Activated T-helper 17 cell treated with anti-CD3 and anti-CD28 coated beads, Interleukin-2, amount 50 U/mL, for 72 hours (primary cell): ENCODE data around the gene BICC1. TPM values are rescaled to one million over a fixed set of nuclear protein-coding genes. Genes with fewer than 3 reads are reported as not detected.

Source experiments
- ATAC-seq: fragments of 150-1000 bp; cut with Tn5 transposase; replicated peaks from 2 replicates; pipeline ENCODE4 v1.10.0; 2021; ENCODE audit warnings: mild to moderate bottlenecking, moderate library complexity
- H3K27ac Mint-ChIP-seq: one replicate; pipeline ENCODE4 v1.8.0; 2022; ENCODE audit warnings: mixed read lengths
- H3K27me3 Mint-ChIP-seq: one replicate; pipeline ENCODE4 v1.8.0; 2022; ENCODE audit warnings: mixed read lengths
- H3K36me3 Mint-ChIP-seq: one replicate; pipeline ENCODE4 v1.8.0; 2022; ENCODE audit warnings: low read depth, mild to moderate bottlenecking, mixed read lengths
- H3K4me1 Mint-ChIP-seq: one replicate; pipeline ENCODE4 v1.8.0; 2022; ENCODE audit warnings: mixed read lengths
- H3K4me3 Mint-ChIP-seq: one replicate; pipeline ENCODE4 v1.8.0; 2022; ENCODE audit warnings: mild to moderate bottlenecking, mixed read lengths
- H3K9me3 Mint-ChIP-seq: one replicate; pipeline ENCODE4 v1.8.0; 2022; ENCODE audit warnings: mixed read lengths
- total RNA-seq, 2 donors: library from RNA; stranded (reverse); gene quantifications; one replicate each; pipeline ENCODE4 v1.2.3, GENCODE V29; 2022

Gene BICC1
- total RNA-seq, 2 donors from 2014 or later, result 0.05 to 0.28 TPM

DNA sequence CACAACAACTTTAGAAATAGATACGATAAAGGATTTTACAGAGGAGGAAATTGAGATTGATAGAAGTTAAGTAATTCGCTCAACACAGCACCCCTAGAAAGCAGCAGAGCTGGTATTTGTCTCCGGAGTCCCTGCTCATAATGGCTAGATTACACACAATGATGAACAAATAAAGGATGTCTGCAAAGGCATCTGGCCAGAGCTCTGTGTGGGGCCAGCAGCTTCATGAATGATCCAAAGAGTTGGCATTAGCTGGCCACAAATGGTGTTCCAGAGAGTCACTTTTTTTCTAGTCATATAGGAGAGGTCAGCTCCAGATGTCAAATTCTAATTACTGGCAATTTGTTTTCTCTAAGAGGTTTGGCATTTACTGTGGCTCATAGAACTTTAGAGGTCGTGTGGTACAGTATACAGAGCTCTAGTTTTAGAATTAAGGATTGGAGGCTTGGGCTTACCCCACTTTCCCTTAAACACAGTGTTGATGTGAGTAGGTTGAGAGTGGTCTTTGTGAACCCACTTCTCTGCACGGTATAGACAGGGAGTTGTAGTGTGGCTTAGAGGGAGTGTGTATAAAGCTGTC lies 186.2 kb downstream of the BICC1 start:
- peaks cover 4% of the 10 kb centered on the region for H3K27me3 Mint-ChIP-seq
- ATAC-seq, result no peak
- H3K4me1 Mint-ChIP-seq, result no peaks in the 10 kb centered on the region
- no peak overlapping the region for H3K27ac Mint-ChIP-seq
- no peak overlapping the region for H3K4me3 Mint-ChIP-seq
- peaks cover 4% of the 10 kb centered on the region for H3K9me3 Mint-ChIP-seq
- H3K36me3 Mint-ChIP-seq, result no peaks in the 10 kb centered on the region

DNA sequence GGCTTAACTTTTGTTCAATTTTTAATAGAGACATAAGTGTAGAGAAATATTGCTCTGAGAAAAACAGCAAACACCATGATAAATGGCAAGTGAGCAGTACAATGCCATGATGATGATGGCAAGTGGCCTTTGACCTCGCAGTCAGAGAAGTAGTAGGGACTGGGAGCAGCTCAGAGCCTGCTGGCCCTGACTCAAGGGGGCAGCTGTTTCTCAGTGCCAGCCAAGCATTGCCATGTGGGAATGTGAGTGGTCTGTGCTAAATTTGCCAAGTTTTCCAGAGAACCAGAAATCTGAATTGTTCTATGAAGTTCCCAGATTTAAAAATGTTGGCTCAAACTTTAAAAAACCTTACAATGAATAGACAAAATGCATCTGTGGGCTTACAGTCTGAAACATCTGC lies 187.9 kb downstream of the BICC1 start:
- Mint-ChIP-seq H3K36me3 (no peaks in the 10 kb centered on the region), H3K27me3 (peaks cover 4% of the 10 kb centered on the region), H3K4me1 (no peaks in the 10 kb centered on the region), H3K9me3 (no peaks in the 10 kb centered on the region), H3K27ac (no peak overlapping the region), H3K4me3 (no peak overlapping the region)
- no peak for ATAC-seq

DNA sequence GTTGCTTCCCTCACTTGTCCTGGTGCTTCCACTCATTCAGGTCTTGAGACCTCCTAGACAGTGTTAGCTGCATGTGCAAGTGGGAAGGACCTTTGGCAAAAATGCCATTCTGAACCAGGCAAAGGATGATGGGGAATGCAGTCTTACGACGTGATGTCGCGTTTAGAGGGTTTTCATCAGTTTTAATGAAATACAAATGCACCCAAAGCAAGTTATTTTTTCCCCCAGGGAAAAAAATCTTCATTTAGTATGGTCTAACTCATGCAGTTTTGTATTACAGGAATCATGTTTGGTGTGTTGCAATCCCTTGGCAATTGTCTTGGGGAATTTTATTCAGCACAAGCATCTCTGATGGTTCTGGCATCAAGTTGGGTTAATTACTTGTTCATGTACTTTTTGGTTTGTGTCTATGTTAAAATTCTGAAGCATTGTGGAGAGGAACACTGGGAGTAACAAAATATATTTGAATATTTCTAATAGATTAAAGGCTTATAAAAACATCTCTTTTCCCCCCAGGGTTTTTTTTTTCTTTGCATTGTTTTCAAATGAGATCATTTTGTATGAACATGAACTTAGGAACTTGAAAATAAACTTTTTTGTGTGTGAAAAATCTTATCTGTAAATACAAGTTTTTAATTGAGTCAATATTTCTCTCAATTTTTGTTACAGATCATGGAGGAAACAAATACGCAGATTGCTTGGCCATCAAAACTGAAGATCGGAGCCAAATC lies 188.9 kb downstream of the BICC1 start:
- Mint-ChIP-seq H3K4me1 (no peaks in the 10 kb centered on the region), H3K27ac (no peak overlapping the region), H3K27me3 (peaks cover 4% of the 10 kb centered on the region), H3K36me3 (no peaks in the 10 kb centered on the region), H3K4me3 (no peak overlapping the region), H3K9me3 (no peaks in the 10 kb centered on the region)
- no peak for ATAC-seq

DNA sequence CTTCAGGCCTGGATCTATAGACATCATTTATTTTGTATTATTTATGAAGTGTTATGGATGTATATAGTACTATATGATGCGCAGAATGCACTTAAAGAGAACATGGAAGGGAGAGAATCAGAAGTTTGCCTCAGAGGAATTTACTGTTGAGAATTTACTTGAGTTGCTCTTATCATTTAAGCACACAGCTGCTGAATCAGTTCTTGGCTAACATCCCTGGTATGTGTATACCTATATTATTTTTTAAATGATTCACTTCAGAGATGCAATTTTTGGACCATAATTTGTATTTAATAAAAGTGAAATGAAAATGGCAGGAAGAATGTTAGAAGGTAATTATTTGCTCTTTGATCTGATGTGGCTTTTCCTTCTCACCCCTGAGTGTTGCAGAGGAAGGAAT lies 191.6 kb downstream of the BICC1 start:
- Mint-ChIP-seq H3K4me1 (no peaks in the 10 kb centered on the region), H3K36me3 (no peaks in the 10 kb centered on the region), H3K9me3 (no peaks in the 10 kb centered on the region), H3K4me3 (no peak overlapping the region), H3K27ac (no peak overlapping the region), H3K27me3 (no peaks in the 10 kb centered on the region)
- no peak for ATAC-seq

DNA sequence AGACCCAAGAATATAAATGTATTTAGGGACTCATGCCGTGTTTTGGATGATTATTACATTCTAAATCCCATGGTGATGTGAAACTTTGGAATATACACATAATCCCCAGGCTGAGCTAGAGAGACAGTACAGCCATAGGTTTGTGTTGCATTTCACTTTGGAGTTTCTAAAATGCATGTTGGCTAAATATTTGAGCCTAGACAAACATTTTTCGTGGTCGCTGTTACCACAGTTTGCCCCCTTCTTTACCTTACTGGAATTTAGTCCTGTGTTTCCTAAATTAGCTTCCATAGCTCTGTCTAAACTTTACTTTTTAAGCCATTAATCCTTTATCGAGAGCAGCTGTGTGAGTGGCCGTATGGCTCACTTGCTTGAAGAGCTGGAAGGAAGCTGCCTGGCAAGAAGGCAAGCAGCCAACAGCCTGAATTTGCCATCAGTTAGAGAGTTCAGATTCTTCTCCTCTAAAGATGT lies 192.0 kb downstream of the BICC1 start:
- H3K9me3 Mint-ChIP-seq, result no peaks in the 10 kb centered on the region
- H3K4me3 Mint-ChIP-seq, result no peak overlapping the region
- no peaks in the 10 kb centered on the region for H3K36me3 Mint-ChIP-seq
- H3K27me3 Mint-ChIP-seq, result no peaks in the 10 kb centered on the region
- no peaks in the 10 kb centered on the region for H3K4me1 Mint-ChIP-seq
- ATAC-seq, result no peak
- no peak overlapping the region for H3K27ac Mint-ChIP-seq

DNA sequence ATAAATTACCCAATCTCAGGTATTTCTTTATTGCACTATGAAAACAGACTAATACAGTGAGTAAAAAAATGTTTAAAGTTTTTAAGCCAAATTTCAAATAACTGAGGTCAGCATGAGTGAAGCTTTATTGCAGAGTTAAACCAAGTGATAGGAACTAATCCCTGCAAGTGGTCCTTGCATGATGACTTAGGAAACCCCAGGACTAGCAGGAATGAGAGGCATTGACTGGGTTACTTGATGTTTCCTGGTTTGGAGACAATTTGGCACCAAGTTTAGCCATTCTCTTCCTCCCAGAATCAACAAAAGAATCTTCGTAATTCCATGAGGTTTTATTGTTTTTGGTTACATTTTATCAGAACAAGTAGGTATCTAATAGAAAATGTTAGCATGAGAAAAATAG lies 194.2 kb downstream of the BICC1 start:
- Mint-ChIP-seq H3K27me3 (no peaks in the 10 kb centered on the region), H3K27ac (no peak overlapping the region), H3K4me1 (no peaks in the 10 kb centered on the region), H3K36me3 (no peaks in the 10 kb centered on the region), H3K9me3 (no peaks in the 10 kb centered on the region), H3K4me3 (no peak overlapping the region)
- no peak for ATAC-seq

DNA sequence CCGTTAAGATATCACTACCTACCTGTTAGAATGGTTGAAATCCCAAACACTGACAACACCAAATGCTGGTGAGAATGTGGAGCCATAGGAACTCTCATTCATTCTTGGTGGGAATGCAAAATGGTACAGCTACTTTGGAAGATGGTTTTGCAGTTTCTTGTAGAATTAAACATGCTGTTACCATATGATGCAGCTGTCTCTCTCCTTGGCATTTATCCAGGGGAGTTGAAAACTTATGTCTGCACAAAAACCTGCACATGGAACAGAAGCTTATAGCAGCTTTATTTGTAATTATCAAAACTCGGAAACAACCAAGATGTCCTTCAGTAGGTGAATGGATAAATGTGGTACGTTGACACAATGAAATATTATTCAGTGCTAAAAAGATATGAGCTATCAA lies 199.5 kb downstream of the BICC1 start:
- no peaks in the 10 kb centered on the region for H3K9me3 Mint-ChIP-seq
- peaks cover 6% of the 10 kb centered on the region for H3K27me3 Mint-ChIP-seq
- H3K4me3 Mint-ChIP-seq, result no peak overlapping the region
- no peaks in the 10 kb centered on the region for H3K4me1 Mint-ChIP-seq
- ATAC-seq, result no peak
- H3K36me3 Mint-ChIP-seq, result no peaks in the 10 kb centered on the region
- no peak overlapping the region for H3K27ac Mint-ChIP-seq

DNA sequence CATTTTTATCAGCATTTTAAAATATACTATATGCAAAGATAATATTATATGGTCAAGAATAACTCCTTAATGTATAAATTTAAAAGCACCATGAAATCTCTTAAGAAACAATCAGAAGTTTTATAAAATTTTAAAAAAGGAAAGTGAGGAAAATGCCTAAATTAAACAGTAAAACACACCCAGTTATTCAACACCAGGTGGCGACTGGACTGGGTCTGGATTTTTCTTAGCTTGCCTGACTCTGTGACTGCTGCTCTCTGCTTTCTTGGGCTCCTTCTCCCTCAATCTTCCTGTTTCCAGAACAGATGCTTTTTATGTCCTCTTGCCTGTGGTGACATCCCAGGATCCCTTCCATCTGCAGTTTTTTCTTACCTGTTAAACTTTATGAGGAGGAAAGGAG lies 200.3 kb downstream of the BICC1 start:
- no peak for ATAC-seq
- Mint-ChIP-seq H3K27ac (no peak overlapping the region), H3K4me3 (no peak overlapping the region), H3K27me3 (peaks cover 6% of the 10 kb centered on the region), H3K9me3 (no peaks in the 10 kb centered on the region), H3K4me1 (no peaks in the 10 kb centered on the region), H3K36me3 (no peaks in the 10 kb centered on the region)

DNA sequence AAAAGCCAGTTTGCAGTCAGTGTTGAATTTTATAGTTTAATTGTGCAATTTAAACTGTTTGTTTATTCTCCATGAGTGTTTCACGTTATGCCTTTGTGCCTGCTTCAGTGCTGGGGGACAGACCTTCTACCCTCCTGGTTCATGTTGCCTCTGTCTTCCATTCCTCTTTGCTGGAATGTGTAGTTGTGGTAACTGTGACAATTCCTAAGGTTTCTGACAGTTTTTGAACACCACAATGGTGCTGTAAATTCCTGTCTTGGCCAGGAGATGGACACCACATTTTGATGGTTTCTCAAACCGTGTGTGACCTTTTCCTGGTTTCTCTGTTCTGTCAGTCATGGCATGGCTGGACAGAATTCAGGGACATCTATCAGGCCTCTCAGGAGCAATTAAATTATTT lies 201.7 kb downstream of the BICC1 start:
- no peak for ATAC-seq
- Mint-ChIP-seq H3K27ac (no peak overlapping the region), H3K9me3 (no peaks in the 10 kb centered on the region), H3K36me3 (no peaks in the 10 kb centered on the region), H3K27me3 (peaks cover 6% of the 10 kb centered on the region), H3K4me1 (no peaks in the 10 kb centered on the region), H3K4me3 (no peak overlapping the region)

DNA sequence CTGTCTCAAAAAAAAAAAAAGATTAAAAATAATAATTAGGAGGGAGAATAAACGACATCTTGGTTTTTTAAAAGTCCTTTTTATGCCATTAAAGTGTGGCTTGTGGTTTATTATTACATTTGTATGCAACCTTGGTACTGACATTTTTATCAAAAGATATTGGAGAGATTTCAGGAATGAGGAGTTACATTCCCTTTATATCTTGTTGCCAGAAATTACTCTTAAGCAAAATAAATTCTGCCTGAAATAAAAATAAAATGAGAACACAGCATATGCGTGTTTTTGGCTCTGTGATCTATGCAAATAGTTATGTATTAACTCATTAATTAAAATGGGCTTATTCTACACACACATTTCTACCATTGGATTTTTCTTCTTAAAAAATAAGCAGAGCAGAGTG lies 202.4 kb downstream of the BICC1 start:
- H3K27ac Mint-ChIP-seq, result no peak overlapping the region
- H3K4me3 Mint-ChIP-seq, result no peak overlapping the region
- H3K36me3 Mint-ChIP-seq, result no peaks in the 10 kb centered on the region

DNA sequence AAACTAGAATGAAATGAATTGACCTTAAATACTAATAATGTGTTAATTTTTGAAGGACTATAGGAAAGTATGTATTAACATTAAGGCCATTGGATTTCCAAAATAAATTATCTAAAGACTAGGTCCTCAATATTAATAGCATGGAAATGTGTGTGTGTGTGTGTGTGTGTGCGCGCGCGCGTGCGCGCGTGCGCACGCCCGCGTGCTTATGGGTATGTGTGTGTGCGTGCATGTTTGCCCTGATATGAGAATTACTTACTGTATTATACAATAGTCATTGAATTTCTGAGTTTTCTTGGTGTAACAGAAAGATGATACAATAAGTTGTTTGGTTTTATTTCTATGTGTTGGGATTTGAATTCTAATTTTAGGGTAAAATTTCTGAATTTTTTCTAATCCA lies 205.9 kb downstream of the BICC1 start:
- no peak overlapping the region for H3K4me3 Mint-ChIP-seq
- H3K36me3 Mint-ChIP-seq, result no peaks in the 10 kb centered on the region
- peaks cover 3% of the 10 kb centered on the region for H3K27me3 Mint-ChIP-seq
- H3K27ac Mint-ChIP-seq, result no peak overlapping the region
- no peaks in the 10 kb centered on the region for H3K4me1 Mint-ChIP-seq
- no peak for ATAC-seq
- no peaks in the 10 kb centered on the region for H3K9me3 Mint-ChIP-seq

More for the DNA sequence above, 202.4 kb downstream of the BICC1 start:
- Mint-ChIP-seq H3K4me1 (no peaks in the 10 kb centered on the region), H3K27me3 (peaks cover 6% of the 10 kb centered on the region), H3K9me3 (no peaks in the 10 kb centered on the region)
- ATAC-seq, result no peak

DNA sequence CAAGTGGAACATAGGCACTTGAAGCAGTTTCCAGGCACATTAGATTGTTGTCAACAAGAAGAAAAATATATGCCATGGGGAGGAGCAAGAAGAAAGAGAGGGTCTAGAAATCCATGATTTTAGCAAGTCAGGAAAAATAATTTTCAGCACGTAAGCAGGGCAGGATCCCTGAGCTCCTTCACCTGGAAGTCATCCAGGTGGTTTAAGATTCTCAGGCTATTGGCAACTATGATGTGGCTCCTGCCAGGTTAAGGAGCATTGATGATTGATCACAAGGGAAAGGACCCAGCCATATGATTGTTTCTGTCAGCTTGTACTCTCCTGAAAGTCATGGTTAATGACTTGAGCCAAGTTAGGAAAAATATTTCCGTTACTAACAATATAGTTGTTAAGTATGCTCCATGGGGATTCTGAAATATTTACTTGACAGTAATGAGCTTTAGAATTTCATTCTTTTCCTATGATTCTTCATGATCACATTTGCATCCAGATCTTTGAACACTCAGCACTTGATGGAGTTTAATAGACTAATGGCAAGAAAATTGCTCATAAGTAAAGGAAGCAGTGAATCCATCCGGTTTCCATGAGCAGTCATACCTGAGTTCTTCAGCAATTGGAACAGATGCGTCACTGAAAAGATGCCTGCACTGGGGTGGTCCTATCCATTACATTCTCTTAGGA lies 209.1 kb downstream of the BICC1 start:
- H3K36me3 Mint-ChIP-seq, result no peaks in the 10 kb centered on the region
- H3K4me1 Mint-ChIP-seq, result no peaks in the 10 kb centered on the region
- no peak for ATAC-seq
- H3K4me3 Mint-ChIP-seq, result no peak overlapping the region
- H3K9me3 Mint-ChIP-seq, result no peaks in the 10 kb centered on the region
- no peak overlapping the region for H3K27ac Mint-ChIP-seq
- H3K27me3 Mint-ChIP-seq, result peaks cover 2% of the 10 kb centered on the region

DNA sequence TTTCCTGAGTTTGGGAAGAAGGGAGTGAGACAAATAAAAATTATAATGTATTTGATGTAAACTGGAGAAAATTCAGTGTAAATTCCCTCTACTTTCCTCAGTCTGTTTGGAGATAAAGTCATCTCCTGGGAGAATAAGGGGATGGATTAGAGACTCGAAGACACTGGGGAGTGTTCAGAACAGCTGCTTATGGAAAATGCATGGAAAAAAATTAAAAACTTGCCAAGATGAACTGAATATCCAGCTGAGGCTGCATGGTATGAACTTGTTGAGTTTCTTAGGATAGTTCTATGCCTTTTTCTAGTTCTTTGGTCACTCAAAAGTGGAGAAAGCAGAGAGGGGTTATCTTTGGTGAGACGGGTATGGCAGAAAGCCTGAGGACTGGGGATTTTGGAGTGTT lies 210.5 kb downstream of the BICC1 start:
- H3K4me3 Mint-ChIP-seq, result no peak overlapping the region
- no peaks in the 10 kb centered on the region for H3K9me3 Mint-ChIP-seq
- H3K27me3 Mint-ChIP-seq, result peaks cover 2% of the 10 kb centered on the region
- no peak for ATAC-seq
- no peak overlapping the region for H3K27ac Mint-ChIP-seq
- H3K36me3 Mint-ChIP-seq, result no peaks in the 10 kb centered on the region
- no peaks in the 10 kb centered on the region for H3K4me1 Mint-ChIP-seq

DNA sequence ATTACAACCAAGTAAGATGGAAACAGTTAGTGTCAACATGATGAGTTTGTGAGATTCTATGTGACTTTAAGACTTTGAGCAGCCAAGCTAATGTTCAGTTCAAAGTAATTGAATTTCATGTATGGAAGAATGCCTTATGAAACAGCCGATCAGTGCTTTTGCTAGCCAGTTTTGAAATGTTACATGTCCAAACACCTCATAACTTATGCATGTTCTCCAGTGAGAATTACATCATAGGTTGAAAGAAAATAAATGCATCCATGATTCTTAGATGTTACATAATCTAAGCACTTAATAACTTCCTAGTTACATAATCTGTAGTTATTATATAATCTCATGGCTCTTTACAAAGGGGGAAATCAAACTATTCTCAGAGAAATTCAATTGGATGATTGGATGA lies 211.3 kb downstream of the BICC1 start:
- Mint-ChIP-seq H3K27me3 (peaks cover 2% of the 10 kb centered on the region), H3K4me3 (no peak overlapping the region), H3K36me3 (no peaks in the 10 kb centered on the region), H3K9me3 (no peaks in the 10 kb centered on the region), H3K27ac (no peak overlapping the region), H3K4me1 (no peaks in the 10 kb centered on the region)
- ATAC-seq, result no peak

DNA sequence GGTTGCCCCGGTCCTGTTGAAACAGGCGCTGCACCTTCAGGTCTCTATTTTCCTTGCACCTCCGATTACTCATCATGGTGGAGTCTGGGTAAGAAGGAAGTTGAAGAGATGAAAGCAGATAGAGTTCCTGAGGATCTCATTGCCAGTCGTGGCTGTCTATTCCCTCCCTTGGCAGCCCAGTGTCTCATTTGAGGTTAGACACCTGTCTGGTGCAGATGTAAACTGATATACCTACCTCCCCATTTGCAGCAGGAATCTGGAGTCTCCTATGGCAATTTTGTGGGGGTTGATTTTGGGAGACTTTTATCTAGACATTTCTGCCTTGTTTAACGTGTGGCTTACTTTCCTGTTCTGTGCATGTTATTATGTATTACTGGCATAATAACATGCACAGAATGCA lies 212.1 kb downstream of the BICC1 start:
- no peaks in the 10 kb centered on the region for H3K36me3 Mint-ChIP-seq
- peaks cover 2% of the 10 kb centered on the region for H3K27me3 Mint-ChIP-seq

More for the DNA sequence above, 212.1 kb downstream of the BICC1 start:
- Mint-ChIP-seq H3K9me3 (no peaks in the 10 kb centered on the region), H3K4me1 (no peaks in the 10 kb centered on the region), H3K27ac (no peak overlapping the region), H3K4me3 (no peak overlapping the region)
- ATAC-seq, result no peak
